GM23338 (cell line): Measurements from ENCODE around the gene LYRM7. TPM values are rescaled to one million over a fixed set of nuclear protein-coding genes. Genes with fewer than 3 reads are reported as not detected.

ENCODE experiments used
- ATAC-seq: fragments of 200-7000 bp; cut with Tn5 transposase; 3 replicates; pipeline ENCODE4 v1.9.1; 2020
- DNase-seq: peaks from one replicate; pipeline ENCODE4 v3.0.0-alpha.2; 2015; ENCODE audit warnings: low spot score
- H2AFZ ChIP-seq: fragments of 200-600 bp; sonication (generic); 2 replicates; pipeline ENCODE4 v1.8.0; 2016; ENCODE audit warnings: antibody characterized with exemption, mild to moderate bottlenecking, moderate library complexity
- H3F3A ChIP-seq: fragments of 200-600 bp; sonication (generic); replicated peaks from 2 replicates; pipeline ENCODE4 v1.8.0; 2017; ENCODE audit warnings: antibody characterized with exemption, mixed run types, low read depth
- H3K27ac ChIP-seq: fragments of 200-600 bp; sonication (generic); 2 replicates; pipeline ENCODE4 v1.6.1; 2016; ENCODE audit warnings: low read depth
- H3K27me3 ChIP-seq: fragments of 200-600 bp; sonication (generic); 2 replicates; pipeline ENCODE4 v1.8.0; 2016; ENCODE audit warnings: mild to moderate bottlenecking, mixed run types, moderate library complexity; ENCODE audit not compliant: insufficient read depth
- H3K36me3 ChIP-seq: fragments of 200-600 bp; sonication (generic); 2 replicates; pipeline ENCODE4 v1.8.0; 2016; ENCODE audit warnings: mild to moderate bottlenecking; ENCODE audit not compliant: insufficient read depth
- H3K4me1 ChIP-seq: fragments of 200-600 bp; sonication (generic); 2 replicates; pipeline ENCODE4 v1.8.0; 2016; ENCODE audit warnings: mild to moderate bottlenecking, moderate library complexity; ENCODE audit not compliant: insufficient read depth
- H3K4me2 ChIP-seq: fragments of 200-600 bp; sonication (generic); 2 replicates; pipeline ENCODE4 v1.7.1; 2017; ENCODE audit warnings: mixed run types
- H3K4me3 ChIP-seq: fragments of 200-600 bp; sonication (generic); 2 replicates; pipeline ENCODE4 v1.6.1; 2016; ENCODE audit warnings: mixed run types
- H3K79me2 ChIP-seq: fragments of 200-600 bp; sonication (generic); replicated peaks from 2 replicates; pipeline ENCODE4 v1.8.0; 2017; ENCODE audit warnings: mild to moderate bottlenecking; ENCODE audit not compliant: insufficient read depth
- H3K9me2 ChIP-seq: fragments of 200-600 bp; sonication (generic); 2 replicates; pipeline ENCODE4 v1.8.0; 2017; ENCODE audit not compliant: insufficient read depth
- H4K20me1 ChIP-seq: fragments of 200-600 bp; sonication (generic); replicated peaks from 2 replicates; pipeline ENCODE4 v1.8.0; 2017; ENCODE audit warnings: mild to moderate bottlenecking; ENCODE audit not compliant: insufficient read depth
- H3K27ac Mint-ChIP-seq: 2 replicates; pipeline ENCODE4 v1.8.0; 2020; ENCODE audit warnings: inconsistent platforms, mild to moderate bottlenecking, moderate library complexity, mixed read lengths
- H3K27me3 Mint-ChIP-seq: 3 replicates; pipeline ENCODE4 v1.8.0; 2022; ENCODE audit warnings: low read depth, mild to moderate bottlenecking, moderate library complexity, mixed read lengths, inconsistent platforms; ENCODE audit not compliant: insufficient read depth, poor library complexity
- H3K36me3 Mint-ChIP-seq: 3 replicates; pipeline ENCODE4 v1.8.0; 2021; ENCODE audit warnings: low read depth, mild to moderate bottlenecking, inconsistent platforms, moderate library complexity, mixed read lengths
- H3K4me1 Mint-ChIP-seq: 3 replicates; pipeline ENCODE4 v1.8.0; 2020; ENCODE audit warnings: mild to moderate bottlenecking, inconsistent platforms, mixed read lengths
- H3K4me3 Mint-ChIP-seq: 3 replicates; pipeline ENCODE4 v1.8.0; 2021; ENCODE audit warnings: moderate library complexity, mild to moderate bottlenecking, inconsistent platforms, mixed read lengths
- H3K9me3 Mint-ChIP-seq: 3 replicates; pipeline ENCODE4 v1.8.0; 2020; ENCODE audit warnings: moderate library complexity, mild to moderate bottlenecking, inconsistent platforms, mixed read lengths
- CREB1 ChIP-seq: fragments of 250-450 bp; sonication (Bioruptor Pico); IDR thresholded peaks from 2 replicates; pipeline ENCODE4 v1.5.0; 2020; ENCODE audit warnings: low read depth, mild to moderate bottlenecking, moderate library complexity
- EZH2phosphoT487 ChIP-seq: fragments of 200-600 bp; sonication (generic); IDR thresholded peaks from one replicate; pipeline ENCODE4 v1.8.1; 2018; ENCODE audit warnings: antibody characterized with exemption; ENCODE audit not compliant: unreplicated experiment
- JUNB ChIP-seq: IDR thresholded peaks from one replicate; pipeline ENCODE4 v1.6.1; 2016; ENCODE audit warnings: antibody characterized with exemption; ENCODE audit not compliant: unreplicated experiment
- NANOG ChIP-seq: IDR thresholded peaks from 2 replicates; pipeline ENCODE4 v1.6.1; 2016; ENCODE audit warnings: antibody characterized with exemption, borderline replicate concordance
- POLR2AphosphoS5 ChIP-seq: IDR thresholded peaks from 2 replicates; pipeline ENCODE4 v1.6.1; 2016; ENCODE audit warnings: antibody characterized with exemption, low read depth
- STAT1 ChIP-seq: IDR thresholded peaks from one replicate; pipeline ENCODE4 v1.6.1; 2016; ENCODE audit warnings: antibody characterized with exemption; ENCODE audit not compliant: unreplicated experiment
- ZNF114 ChIP-seq: fragments of 250-450 bp; sonication (Bioruptor Pico); IDR thresholded peaks from 2 replicates; pipeline ENCODE4 v1.5.0; 2020; ENCODE audit warnings: mild to moderate bottlenecking, moderate library complexity
- ZNF331 ChIP-seq: fragments of 250-450 bp; sonication (Bioruptor Pico); IDR thresholded peaks from 2 replicates; pipeline ENCODE4 v1.5.0; 2020; ENCODE audit warnings: low read depth, mild to moderate bottlenecking, moderate library complexity
- polyA plus RNA-seq: library from polyadenylated mRNA; unstranded; fragments of >200 nt; fragmentation: Nextera tagmentation; extraction: Ambion mirVana; gene quantifications from 2 replicates; pipeline ENCODE4 v1.2.1, GENCODE V29; 2016
- total RNA-seq: library from RNA; depleted of rRNA; stranded (reverse); fragments of >200 nt; shearing (Covaris generic); gene quantifications from 2 replicates; pipeline ENCODE4 v1.2.3, GENCODE V29; 2014
- TF ChIP-seq, protein P1 (sequence below): IDR thresholded peaks from one replicate; pipeline ENCODE4 v1.6.1; 2018; ENCODE audit warnings: antibody characterized with exemption; ENCODE audit not compliant: unreplicated experiment
- TF ChIP-seq, protein P2 (sequence below): IDR thresholded peaks from 2 replicates; pipeline ENCODE4 v1.6.1; 2016; ENCODE audit warnings: antibody characterized with exemption
- TF ChIP-seq, protein P3 (sequence below), 2 experiments: fragments of 200-600 bp in 1 of 2; sonication (generic) in 1 of 2; conservative IDR thresholded peaks; 2 replicates each; pipeline versions ENCODE4 v1.5.1 to v1.6.1; 2016 to 2017; ENCODE audit warnings: antibody characterized with exemption in 2 of 2, low read depth in 2 of 2, mild to moderate bottlenecking in 2 of 2, moderate library complexity in 1 of 2
- TF ChIP-seq, protein P4 (sequence below): fragments of 250-450 bp; sonication (Bioruptor Pico); IDR thresholded peaks from 2 replicates; pipeline ENCODE4 v1.5.0; 2020; ENCODE audit warnings: mild to moderate bottlenecking, moderate library complexity

The LYRM7 gene
- total and polyA plus RNA-seq, 2 experiments from 2014 or later: 11.3 to 34.8 TPM

DNA sequence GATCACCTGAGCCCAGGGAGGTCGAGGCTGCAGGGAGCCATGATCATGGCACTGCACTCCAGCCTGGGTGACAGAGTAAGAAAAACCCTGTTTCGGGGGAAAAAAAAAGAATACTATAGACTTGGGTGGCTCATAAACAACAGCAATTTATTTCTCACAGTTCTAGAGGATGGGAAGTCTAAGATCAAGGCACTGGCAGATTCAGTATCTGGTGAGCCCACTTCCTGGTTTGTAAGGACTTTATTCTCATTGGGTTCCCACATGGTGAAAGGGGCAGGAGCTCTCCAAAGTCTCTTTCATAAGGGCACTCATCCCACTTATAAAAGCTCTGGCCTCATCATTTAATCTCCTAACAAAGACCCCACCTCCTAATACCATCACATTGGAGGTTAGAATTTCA lies 14.4 kb upstream of the LYRM7 start (continued):
- TF ChIP-seq, protein P1, sequence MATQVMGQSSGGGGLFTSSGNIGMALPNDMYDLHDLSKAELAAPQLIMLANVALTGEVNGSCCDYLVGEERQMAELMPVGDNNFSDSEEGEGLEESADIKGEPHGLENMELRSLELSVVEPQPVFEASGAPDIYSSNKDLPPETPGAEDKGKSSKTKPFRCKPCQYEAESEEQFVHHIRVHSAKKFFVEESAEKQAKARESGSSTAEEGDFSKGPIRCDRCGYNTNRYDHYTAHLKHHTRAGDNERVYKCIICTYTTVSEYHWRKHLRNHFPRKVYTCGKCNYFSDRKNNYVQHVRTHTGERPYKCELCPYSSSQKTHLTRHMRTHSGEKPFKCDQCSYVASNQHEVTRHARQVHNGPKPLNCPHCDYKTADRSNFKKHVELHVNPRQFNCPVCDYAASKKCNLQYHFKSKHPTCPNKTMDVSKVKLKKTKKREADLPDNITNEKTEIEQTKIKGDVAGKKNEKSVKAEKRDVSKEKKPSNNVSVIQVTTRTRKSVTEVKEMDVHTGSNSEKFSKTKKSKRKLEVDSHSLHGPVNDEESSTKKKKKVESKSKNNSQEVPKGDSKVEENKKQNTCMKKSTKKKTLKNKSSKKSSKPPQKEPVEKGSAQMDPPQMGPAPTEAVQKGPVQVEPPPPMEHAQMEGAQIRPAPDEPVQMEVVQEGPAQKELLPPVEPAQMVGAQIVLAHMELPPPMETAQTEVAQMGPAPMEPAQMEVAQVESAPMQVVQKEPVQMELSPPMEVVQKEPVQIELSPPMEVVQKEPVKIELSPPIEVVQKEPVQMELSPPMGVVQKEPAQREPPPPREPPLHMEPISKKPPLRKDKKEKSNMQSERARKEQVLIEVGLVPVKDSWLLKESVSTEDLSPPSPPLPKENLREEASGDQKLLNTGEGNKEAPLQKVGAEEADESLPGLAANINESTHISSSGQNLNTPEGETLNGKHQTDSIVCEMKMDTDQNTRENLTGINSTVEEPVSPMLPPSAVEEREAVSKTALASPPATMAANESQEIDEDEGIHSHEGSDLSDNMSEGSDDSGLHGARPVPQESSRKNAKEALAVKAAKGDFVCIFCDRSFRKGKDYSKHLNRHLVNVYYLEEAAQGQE: no peak
- TF ChIP-seq, protein P2, sequence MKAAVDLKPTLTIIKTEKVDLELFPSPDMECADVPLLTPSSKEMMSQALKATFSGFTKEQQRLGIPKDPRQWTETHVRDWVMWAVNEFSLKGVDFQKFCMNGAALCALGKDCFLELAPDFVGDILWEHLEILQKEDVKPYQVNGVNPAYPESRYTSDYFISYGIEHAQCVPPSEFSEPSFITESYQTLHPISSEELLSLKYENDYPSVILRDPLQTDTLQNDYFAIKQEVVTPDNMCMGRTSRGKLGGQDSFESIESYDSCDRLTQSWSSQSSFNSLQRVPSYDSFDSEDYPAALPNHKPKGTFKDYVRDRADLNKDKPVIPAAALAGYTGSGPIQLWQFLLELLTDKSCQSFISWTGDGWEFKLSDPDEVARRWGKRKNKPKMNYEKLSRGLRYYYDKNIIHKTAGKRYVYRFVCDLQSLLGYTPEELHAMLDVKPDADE: no peak
- no peak for TF ChIP-seq JUNB

DNA sequence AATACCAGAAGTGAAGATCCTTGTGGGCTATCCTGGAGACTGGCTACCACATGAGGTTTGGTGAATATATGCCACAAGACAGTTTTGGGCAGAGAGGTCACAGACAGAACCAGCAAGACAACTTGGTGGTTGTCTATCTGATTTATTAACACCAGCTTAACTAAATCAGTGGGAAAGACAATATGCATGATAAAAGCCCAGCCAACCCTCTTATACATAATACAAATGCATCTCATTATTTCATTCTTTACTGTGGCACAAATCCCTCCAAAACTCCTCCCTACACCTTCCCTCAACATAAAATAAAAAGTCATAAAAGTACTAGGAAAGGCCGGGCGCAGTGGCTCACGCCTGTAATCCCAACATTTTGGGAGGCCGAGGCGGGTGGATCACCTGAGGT lies 13.8 kb upstream of the LYRM7 start:
- no peak for ATAC-seq
- Histone ChIP-seq H3F3A (no peaks in the 10 kb centered on the region), H3K4me1 (no peaks in the 10 kb centered on the region; the same call in 1 of the 2 replicates), H3K79me2 (peaks cover 18% of the 10 kb centered on the region), H3K27me3 (no peaks in the 10 kb centered on the region), H2AFZ (no peak overlapping the region), H3K27ac (no peak overlapping the region), H3K9me2 (no peaks in the 10 kb centered on the region), H3K4me2 (no peak overlapping the region), H3K36me3 (peaks cover 35% of the 10 kb centered on the region), H4K20me1 (peaks cover 9% of the 10 kb centered on the region; the same call in 1 of the 2 replicates), H3K4me3 (no peak overlapping the region)
- no peaks in the 10 kb centered on the region for H3K9me3 Mint-ChIP-seq
- no peak overlapping the region for H3K27ac Mint-ChIP-seq
- no peak for DNase-seq
- TF ChIP-seq, protein P2: no peak
- TF ChIP-seq ZNF114 (no peak), STAT1 (no peak), JUNB (no peak), CREB1 (CRISPR knock-in tag) (no peak), ZNF331 (CRISPR knock-in tag) (no peak), POLR2AphosphoS5 (no peak), EZH2phosphoT487 (no peak), NANOG (no peak)
- TF ChIP-seq, protein P3, sequence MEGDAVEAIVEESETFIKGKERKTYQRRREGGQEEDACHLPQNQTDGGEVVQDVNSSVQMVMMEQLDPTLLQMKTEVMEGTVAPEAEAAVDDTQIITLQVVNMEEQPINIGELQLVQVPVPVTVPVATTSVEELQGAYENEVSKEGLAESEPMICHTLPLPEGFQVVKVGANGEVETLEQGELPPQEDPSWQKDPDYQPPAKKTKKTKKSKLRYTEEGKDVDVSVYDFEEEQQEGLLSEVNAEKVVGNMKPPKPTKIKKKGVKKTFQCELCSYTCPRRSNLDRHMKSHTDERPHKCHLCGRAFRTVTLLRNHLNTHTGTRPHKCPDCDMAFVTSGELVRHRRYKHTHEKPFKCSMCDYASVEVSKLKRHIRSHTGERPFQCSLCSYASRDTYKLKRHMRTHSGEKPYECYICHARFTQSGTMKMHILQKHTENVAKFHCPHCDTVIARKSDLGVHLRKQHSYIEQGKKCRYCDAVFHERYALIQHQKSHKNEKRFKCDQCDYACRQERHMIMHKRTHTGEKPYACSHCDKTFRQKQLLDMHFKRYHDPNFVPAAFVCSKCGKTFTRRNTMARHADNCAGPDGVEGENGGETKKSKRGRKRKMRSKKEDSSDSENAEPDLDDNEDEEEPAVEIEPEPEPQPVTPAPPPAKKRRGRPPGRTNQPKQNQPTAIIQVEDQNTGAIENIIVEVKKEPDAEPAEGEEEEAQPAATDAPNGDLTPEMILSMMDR (conservative IDR thresholded peaks at IDR 0.05; ENCODE audit: low read depth in 2 of 2): no peak
- TF ChIP-seq, protein P4, sequence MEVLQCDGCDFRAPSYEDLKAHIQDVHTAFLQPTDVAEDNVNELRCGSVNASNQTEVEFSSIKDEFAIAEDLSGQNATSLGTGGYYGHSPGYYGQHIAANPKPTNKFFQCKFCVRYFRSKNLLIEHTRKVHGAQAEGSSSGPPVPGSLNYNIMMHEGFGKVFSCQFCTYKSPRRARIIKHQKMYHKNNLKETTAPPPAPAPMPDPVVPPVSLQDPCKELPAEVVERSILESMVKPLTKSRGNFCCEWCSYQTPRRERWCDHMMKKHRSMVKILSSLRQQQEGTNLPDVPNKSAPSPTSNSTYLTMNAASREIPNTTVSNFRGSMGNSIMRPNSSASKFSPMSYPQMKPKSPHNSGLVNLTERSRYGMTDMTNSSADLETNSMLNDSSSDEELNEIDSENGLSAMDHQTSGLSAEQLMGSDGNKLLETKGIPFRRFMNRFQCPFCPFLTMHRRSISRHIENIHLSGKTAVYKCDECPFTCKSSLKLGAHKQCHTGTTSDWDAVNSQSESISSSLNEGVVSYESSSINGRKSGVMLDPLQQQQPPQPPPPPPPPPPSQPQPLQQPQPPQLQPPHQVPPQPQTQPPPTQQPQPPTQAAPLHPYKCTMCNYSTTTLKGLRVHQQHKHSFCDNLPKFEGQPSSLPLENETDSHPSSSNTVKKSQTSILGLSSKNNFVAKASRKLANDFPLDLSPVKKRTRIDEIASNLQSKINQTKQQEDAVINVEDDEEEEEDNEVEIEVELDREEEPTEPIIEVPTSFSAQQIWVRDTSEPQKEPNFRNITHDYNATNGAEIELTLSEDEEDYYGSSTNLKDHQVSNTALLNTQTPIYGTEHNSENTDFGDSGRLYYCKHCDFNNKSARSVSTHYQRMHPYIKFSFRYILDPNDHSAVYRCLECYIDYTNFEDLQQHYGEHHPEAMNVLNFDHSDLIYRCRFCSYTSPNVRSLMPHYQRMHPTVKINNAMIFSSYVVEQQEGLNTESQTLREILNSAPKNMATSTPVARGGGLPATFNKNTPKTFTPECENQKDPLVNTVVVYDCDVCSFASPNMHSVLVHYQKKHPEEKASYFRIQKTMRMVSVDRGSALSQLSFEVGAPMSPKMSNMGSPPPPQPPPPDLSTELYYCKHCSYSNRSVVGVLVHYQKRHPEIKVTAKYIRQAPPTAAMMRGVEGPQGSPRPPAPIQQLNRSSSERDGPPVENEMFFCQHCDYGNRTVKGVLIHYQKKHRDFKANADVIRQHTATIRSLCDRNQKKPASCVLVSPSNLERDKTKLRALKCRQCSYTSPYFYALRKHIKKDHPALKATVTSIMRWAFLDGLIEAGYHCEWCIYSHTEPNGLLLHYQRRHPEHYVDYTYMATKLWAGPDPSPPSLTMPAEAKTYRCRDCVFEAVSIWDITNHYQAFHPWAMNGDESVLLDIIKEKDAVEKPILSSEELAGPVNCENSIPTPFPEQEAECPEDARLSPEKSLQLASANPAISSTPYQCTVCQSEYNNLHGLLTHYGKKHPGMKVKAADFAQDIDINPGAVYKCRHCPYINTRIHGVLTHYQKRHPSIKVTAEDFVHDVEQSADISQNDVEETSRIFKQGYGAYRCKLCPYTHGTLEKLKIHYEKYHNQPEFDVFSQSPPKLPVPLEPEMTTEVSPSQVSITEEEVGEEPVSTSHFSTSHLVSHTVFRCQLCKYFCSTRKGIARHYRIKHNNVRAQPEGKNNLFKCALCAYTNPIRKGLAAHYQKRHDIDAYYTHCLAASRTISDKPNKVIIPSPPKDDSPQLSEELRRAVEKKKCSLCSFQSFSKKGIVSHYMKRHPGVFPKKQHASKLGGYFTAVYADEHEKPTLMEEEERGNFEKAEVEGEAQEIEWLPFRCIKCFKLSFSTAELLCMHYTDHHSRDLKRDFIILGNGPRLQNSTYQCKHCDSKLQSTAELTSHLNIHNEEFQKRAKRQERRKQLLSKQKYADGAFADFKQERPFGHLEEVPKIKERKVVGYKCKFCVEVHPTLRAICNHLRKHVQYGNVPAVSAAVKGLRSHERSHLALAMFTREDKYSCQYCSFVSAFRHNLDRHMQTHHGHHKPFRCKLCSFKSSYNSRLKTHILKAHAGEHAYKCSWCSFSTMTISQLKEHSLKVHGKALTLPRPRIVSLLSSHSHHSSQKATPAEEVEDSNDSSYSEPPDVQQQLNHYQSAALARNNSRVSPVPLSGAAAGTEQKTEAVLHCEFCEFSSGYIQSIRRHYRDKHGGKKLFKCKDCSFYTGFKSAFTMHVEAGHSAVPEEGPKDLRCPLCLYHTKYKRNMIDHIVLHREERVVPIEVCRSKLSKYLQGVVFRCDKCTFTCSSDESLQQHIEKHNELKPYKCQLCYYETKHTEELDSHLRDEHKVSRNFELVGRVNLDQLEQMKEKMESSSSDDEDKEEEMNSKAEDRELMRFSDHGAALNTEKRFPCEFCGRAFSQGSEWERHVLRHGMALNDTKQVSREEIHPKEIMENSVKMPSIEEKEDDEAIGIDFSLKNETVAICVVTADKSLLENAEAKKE (CRISPR knock-in tag): no peak
- H3K27me3 Mint-ChIP-seq: peaks cover 3% of the 10 kb centered on the region
- peaks cover 5% of the 10 kb centered on the region; the same call in 2 of the 3 replicates for H3K4me1 Mint-ChIP-seq
- peaks cover 56% of the 10 kb centered on the region for H3K36me3 Mint-ChIP-seq
- H3K4me3 Mint-ChIP-seq: no peak overlapping the region
